ENCODE measurements around the gene PINK1.

PINK1 gene

DNA sequence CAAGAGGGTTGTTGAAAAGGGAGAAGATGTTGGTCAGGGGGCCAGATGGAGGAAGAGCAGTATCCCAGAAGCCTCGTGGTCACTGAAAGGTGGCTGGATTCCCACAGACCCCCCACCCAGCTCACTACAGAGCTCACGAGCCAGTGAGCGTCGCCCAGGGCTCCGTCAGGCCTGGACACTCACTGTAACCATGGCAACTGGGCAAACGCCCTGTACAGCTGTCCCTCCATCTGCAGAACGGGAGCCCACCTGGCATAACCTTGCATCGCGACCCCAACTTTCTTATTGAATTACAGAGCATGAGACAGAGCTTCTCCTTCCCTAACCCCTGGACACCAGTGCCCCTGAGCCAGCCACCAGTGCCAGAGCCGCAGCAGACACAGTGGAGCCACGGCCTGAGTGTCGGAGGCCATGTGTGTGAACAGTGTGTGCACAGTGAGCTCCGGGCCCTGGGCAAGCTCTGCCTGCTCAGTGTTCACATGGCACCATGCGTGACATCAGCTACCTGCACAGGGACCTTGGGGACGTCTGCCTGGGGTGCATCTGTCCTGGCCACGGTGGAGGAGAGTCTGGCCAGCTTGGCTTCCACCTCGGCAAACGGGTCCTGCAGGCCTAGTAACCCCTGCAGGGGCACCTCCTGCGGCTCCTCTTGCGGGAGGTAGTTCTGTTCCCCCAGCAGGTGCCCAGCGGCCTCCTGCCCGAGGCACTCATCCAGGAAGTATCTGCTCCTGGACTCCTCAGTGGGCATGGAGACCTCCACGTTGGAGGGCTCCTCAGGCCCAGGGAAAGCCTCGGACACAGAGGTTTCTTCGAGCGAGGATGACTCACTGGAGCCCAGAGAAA, 53.8 kb downstream of the PINK1 start:
- Histone ChIP-seq H3K79me2 (ENCODE audit: control insufficient read depth, low read length) (no peaks in the 10 kb centered on the region), H3K9me3 (ENCODE audit: control insufficient read depth, insufficient read depth, low read length) (no peaks in the 10 kb centered on the region), H4K20me1 (ENCODE audit: control insufficient read depth, insufficient read depth, low read depth, low read length) (no peaks in the 10 kb centered on the region), H3K27ac (ENCODE audit: low read depth, low read length) (no peak overlapping the region), H3K9me2 (replicated peaks; ENCODE audit: control insufficient read depth, low read length) (no peaks in the 10 kb centered on the region), H3K36me3 (ENCODE audit: control insufficient read depth, low read length) (no peaks in the 10 kb centered on the region), H3K4me2 (ENCODE audit: low read length) (no peak overlapping the region), H3K4me1 (ENCODE audit: control insufficient read depth, low read length) (peaks cover 8% of the 10 kb centered on the region), H3K27me3 (ENCODE audit: control insufficient read depth, low read length) (peaks cover 2% of the 10 kb centered on the region; the same call in 1 of the 2 replicates), H3F3A (ENCODE audit: control insufficient read depth, insufficient read depth) (no peaks in the 10 kb centered on the region), H3K4me3 (ENCODE audit: low read length) (no peak overlapping the region)
- TF ChIP-seq, protein P1, sequence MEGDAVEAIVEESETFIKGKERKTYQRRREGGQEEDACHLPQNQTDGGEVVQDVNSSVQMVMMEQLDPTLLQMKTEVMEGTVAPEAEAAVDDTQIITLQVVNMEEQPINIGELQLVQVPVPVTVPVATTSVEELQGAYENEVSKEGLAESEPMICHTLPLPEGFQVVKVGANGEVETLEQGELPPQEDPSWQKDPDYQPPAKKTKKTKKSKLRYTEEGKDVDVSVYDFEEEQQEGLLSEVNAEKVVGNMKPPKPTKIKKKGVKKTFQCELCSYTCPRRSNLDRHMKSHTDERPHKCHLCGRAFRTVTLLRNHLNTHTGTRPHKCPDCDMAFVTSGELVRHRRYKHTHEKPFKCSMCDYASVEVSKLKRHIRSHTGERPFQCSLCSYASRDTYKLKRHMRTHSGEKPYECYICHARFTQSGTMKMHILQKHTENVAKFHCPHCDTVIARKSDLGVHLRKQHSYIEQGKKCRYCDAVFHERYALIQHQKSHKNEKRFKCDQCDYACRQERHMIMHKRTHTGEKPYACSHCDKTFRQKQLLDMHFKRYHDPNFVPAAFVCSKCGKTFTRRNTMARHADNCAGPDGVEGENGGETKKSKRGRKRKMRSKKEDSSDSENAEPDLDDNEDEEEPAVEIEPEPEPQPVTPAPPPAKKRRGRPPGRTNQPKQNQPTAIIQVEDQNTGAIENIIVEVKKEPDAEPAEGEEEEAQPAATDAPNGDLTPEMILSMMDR (IDR thresholded peaks at IDR 0.05; ENCODE audit: low read depth, low read length, poor library complexity, severe bottlenecking) = no peak
- TF ChIP-seq EZH2phosphoT487 (IDR thresholded peaks at IDR 0.05; ENCODE audit: borderline replicate concordance, low read length) = no peak

DNA sequence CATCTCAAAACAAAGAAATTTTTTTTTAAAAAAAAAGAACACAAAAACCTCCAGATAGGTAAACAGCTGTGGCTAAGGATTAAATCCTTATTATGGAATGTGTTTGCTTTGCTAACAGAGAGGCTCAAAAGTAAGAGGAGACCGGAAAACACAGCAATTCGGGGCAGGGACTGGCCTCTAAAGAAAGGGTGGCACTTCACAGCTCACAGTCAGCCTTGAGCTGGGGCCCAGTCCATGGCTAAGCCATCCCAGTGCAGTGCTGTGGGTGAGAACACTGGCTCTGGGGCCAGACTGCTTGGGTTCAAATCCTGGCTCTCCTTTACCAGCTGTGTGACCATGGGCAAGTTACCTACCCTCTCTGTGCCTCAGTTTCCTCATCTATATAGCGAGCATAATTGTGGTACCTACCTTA, 56.4 kb downstream of the PINK1 start:
- Histone ChIP-seq H3K79me2 (ENCODE audit: control insufficient read depth, low read length) (no peaks in the 10 kb centered on the region), H3K36me3 (ENCODE audit: control insufficient read depth, low read length) (no peaks in the 10 kb centered on the region), H3K27me3 (ENCODE audit: control insufficient read depth, low read length) (no peaks in the 10 kb centered on the region), H3K4me1 (ENCODE audit: control insufficient read depth, low read length) (no peaks in the 10 kb centered on the region), H3K4me3 (ENCODE audit: low read length) (no peak overlapping the region), H3K9me3 (ENCODE audit: control insufficient read depth, insufficient read depth, low read length) (no peaks in the 10 kb centered on the region), H3K27ac (ENCODE audit: low read depth, low read length) (no peak overlapping the region), H3K4me2 (ENCODE audit: low read length) (no peak overlapping the region), H3K9me2 (replicated peaks; ENCODE audit: control insufficient read depth, low read length) (no peaks in the 10 kb centered on the region), H3F3A (ENCODE audit: control insufficient read depth, insufficient read depth) (no peaks in the 10 kb centered on the region), H4K20me1 (ENCODE audit: control insufficient read depth, insufficient read depth, low read depth, low read length) (no peaks in the 10 kb centered on the region)
- TF ChIP-seq, protein P1 (IDR thresholded peaks at IDR 0.05; ENCODE audit: low read depth, low read length, poor library complexity, severe bottlenecking) = no peak
- TF ChIP-seq EZH2phosphoT487 (IDR thresholded peaks at IDR 0.05; ENCODE audit: borderline replicate concordance, low read length) = no peak

DNA sequence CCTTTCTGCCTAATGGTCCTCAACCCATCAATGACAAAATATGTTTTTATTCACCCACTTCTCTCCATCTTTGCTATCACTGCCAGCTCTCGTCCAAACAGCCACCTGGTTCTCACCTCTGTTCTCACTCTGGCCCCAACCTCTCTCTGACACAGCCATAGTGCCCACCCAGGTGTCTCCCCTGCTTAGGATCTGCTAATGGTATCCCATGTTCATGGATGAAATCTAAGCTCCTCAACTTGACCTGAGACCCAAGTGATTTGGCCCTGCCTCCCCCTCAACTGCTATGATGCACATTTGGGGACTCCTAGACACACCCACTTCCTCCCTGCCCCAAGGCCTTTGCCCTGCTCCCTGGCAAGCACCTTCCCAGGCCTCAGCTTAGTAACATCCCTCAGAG, 58.6 kb downstream of the PINK1 start:
- no peaks in the 10 kb centered on the region for H3K9me2 ChIP-seq (replicated peaks; ENCODE audit: control insufficient read depth, low read length)
- H3K4me3 ChIP-seq (ENCODE audit: low read length) = no peak overlapping the region
- no peaks in the 10 kb centered on the region for H3K36me3 ChIP-seq (ENCODE audit: control insufficient read depth, low read length)
- peaks cover 3% of the 10 kb centered on the region for H3K4me1 ChIP-seq (ENCODE audit: control insufficient read depth, low read length)
- no peaks in the 10 kb centered on the region for H3F3A ChIP-seq (ENCODE audit: control insufficient read depth, insufficient read depth)
- no peaks in the 10 kb centered on the region for H4K20me1 ChIP-seq (ENCODE audit: control insufficient read depth, insufficient read depth, low read depth, low read length)
- no peak overlapping the region for H3K4me2 ChIP-seq (ENCODE audit: low read length)
- H3K79me2 ChIP-seq (ENCODE audit: control insufficient read depth, low read length) = no peaks in the 10 kb centered on the region
- no peaks in the 10 kb centered on the region for H3K9me3 ChIP-seq (ENCODE audit: control insufficient read depth, insufficient read depth, low read length)
- no peak for TF ChIP-seq EZH2phosphoT487 (IDR thresholded peaks at IDR 0.05; ENCODE audit: borderline replicate concordance, low read length)
- TF ChIP-seq, protein P1 (IDR thresholded peaks at IDR 0.05; ENCODE audit: low read depth, low read length, poor library complexity, severe bottlenecking) = no peak
- H3K27me3 ChIP-seq (ENCODE audit: control insufficient read depth, low read length) = no peaks in the 10 kb centered on the region
- H3K27ac ChIP-seq (ENCODE audit: low read depth, low read length) = no peak overlapping the region

Measured in DOHH2 (cell line).